Gastrocnemius medialis (tissue), 4 donors: ENCODE measurements around the gene GDPD5. TPM values are rescaled to one million over a fixed set of nuclear protein-coding genes. Genes with fewer than 3 reads are reported as not detected.

ENCODE experiments used
- ATAC-seq, 2 donors: fragments of 150-250 bp; one replicate each; pipeline ENCODE4 v1.9.1; 2016
- DNase-seq, 2 donors: peaks; one replicate each; pipeline ENCODE4 v3.0.0-alpha.2; 2019
- H3K27ac ChIP-seq, 4 donors: fragments of 200-600 bp; sonication (generic); 1 replicate in 1 of 4; 2 replicates in 3 of 4; pipeline ENCODE4 v1.5.1; 2016 to 2018; ENCODE audit warnings: mild to moderate bottlenecking in 2 of 4, moderate library complexity in 1 of 4
- H3K27me3 ChIP-seq, 3 donors: fragments of 200-600 bp; sonication (generic) in 2 of 3; 1 replicate in 1 of 3; 2 replicates in 2 of 3; pipeline versions ENCODE4 v1.5.1 to v1.6.0; 2016 to 2019; ENCODE audit warnings: mild to moderate bottlenecking in 1 of 3, moderate library complexity in 1 of 3
- H3K36me3 ChIP-seq, 2 donors: fragments of 200-600 bp; sonication (generic) in 1 of 2; one replicate each; pipeline ENCODE4 v1.5.1; 2017 to 2018
- H3K4me1 ChIP-seq, 2 donors: fragments of 200-600 bp; sonication (generic) in 1 of 2; one replicate each; pipeline ENCODE4 v1.5.1; 2016 to 2017; ENCODE audit warnings: mild to moderate bottlenecking in 2 of 2
- H3K4me3 ChIP-seq, 4 donors: fragments of 200-600 bp; sonication (generic) in 3 of 4; 1 replicate in 1 of 4; 2 replicates in 3 of 4; pipeline ENCODE4 v1.5.1; 2016 to 2019; ENCODE audit warnings: mild to moderate bottlenecking in 2 of 4
- H3K9me3 ChIP-seq, 3 donors: fragments of 200-600 bp; sonication (generic) in 2 of 3; 1 replicate in 1 of 3; 2 replicates in 2 of 3; pipeline ENCODE4 v1.5.1; 2016 to 2019
- CTCF ChIP-seq, 5 experiments: fragments of 450-650 bp in 3 of 5; fragments of 200-600 bp in 2 of 5; sonication (generic) in 2 of 5; IDR thresholded peaks in 4 of 5; conservative IDR thresholded peaks in 1 of 5; 1 replicate in 4 of 5; 2 replicates in 1 of 5; pipeline ENCODE4 v1.5.1; 2016 to 2019; ENCODE audit warnings: antibody characterized with exemption in 5 of 5, mild to moderate bottlenecking in 3 of 5, moderate library complexity in 3 of 5
- POLR2A ChIP-seq, 2 donors: fragments of 450-650 bp; IDR thresholded peaks; one replicate each; pipeline ENCODE4 v1.6.1; 2017; ENCODE audit warnings: antibody characterized with exemption in 2 of 2, mild to moderate bottlenecking in 2 of 2, moderate library complexity in 2 of 2
- in situ Hi-C, 4 donors: fragments of 200-750 bp; cut with MboI; loops; one replicate each; pipeline versions ENCODE4 v1.15.0 to v1.8.0; 2017; ENCODE audit warnings: low sequenced_read_pairs in 4 of 4
- intact Hi-C: fragments of 100-400 bp; cut with DNase I; formaldehyde crosslinking; loops from one replicate; pipeline ENCODE4 v1.15.1; 2023; ENCODE audit warnings: low total_unique reads
- total RNA-seq, 4 donors: library from RNA; depleted of rRNA; stranded (reverse); fragments of >200 nt; gene quantifications; one replicate each; pipeline versions ENCODE4 v1.1.0 to v1.2.3, GENCODE V29; 2016

GDPD5 gene
- total RNA-seq, 4 donors from 2014 or later, result 5.6 to 12.6 (median 11.2) TPM

GRCh38 chr11:75462117-75462653 lies 63.6 kb downstream of the GDPD5 start:
- Histone ChIP-seq H3K36me3 (no peaks in the 10 kb centered on the region), H3K27me3 (no peaks in the 10 kb centered on the region), H3K4me3 (no peak overlapping the region), H3K27ac (no peak overlapping the region), H3K4me1 (no peaks in the 10 kb centered on the region), H3K9me3 (no peaks in the 10 kb centered on the region)
- DNase-seq, result no peak
- ATAC-seq, result no peak
- in situ Hi-C loops, result no loop called here
- intact Hi-C loops, result no loop called here
- TF ChIP-seq CTCF (IDR thresholded peaks at IDR 0.05 in 4 of 5, conservative IDR thresholded peaks at IDR 0.05 in 1 of 5) (no peak), POLR2A (IDR thresholded peaks at IDR 0.05) (no peak)

- in situ Hi-C loops (no loop called here), intact Hi-C loops (no loop called here)
- Histone ChIP-seq H3K27me3 (no peaks in the 10 kb centered on the region), H3K4me1 (no peaks in the 10 kb centered on the region), H3K27ac (no peak overlapping the region), H3K9me3 (no peaks in the 10 kb centered on the region), H3K36me3 (no peaks in the 10 kb centered on the region), H3K4me3 (no peak overlapping the region)
- TF ChIP-seq CTCF (IDR thresholded peaks at IDR 0.05 in 4 of 5, conservative IDR thresholded peaks at IDR 0.05 in 1 of 5) (no peak), POLR2A (IDR thresholded peaks at IDR 0.05) (no peak)
- no peak for ATAC-seq
- no peak for DNase-seq
Measured at GRCh38 chr11:75461151-75461550, 64.6 kb downstream of the GDPD5 start.

- Histone ChIP-seq H3K27me3 (no peaks in the 10 kb centered on the region), H3K36me3 (no peaks in the 10 kb centered on the region), H3K9me3 (no peaks in the 10 kb centered on the region), H3K4me3 (no peak overlapping the region), H3K27ac (no peak overlapping the region), H3K4me1 (no peaks in the 10 kb centered on the region)
- in situ Hi-C loops, result no loop called here
- TF ChIP-seq POLR2A (IDR thresholded peaks at IDR 0.05) (no peak), CTCF (IDR thresholded peaks at IDR 0.05 in 4 of 5, conservative IDR thresholded peaks at IDR 0.05 in 1 of 5) (no peak)
- ATAC-seq, result no peak
- intact Hi-C loops, result no loop called here
- DNase-seq, result no peak
Measured at GRCh38 chr11:75456596-75457183, 69.1 kb downstream of the GDPD5 start.

GRCh38 chr11:75454987-75455386 lies 70.8 kb downstream of the GDPD5 start:
- Histone ChIP-seq H3K27ac (no peak overlapping the region), H3K9me3 (no peaks in the 10 kb centered on the region), H3K27me3 (no peaks in the 10 kb centered on the region), H3K36me3 (no peaks in the 10 kb centered on the region), H3K4me1 (no peaks in the 10 kb centered on the region), H3K4me3 (no peak overlapping the region)
- in situ Hi-C loops (no loop called here), intact Hi-C loops (no loop called here)
- DNase-seq (no peak), ATAC-seq (no peak)
- TF ChIP-seq CTCF (IDR thresholded peaks at IDR 0.05 in 4 of 5, conservative IDR thresholded peaks at IDR 0.05 in 1 of 5) (no peak), POLR2A (IDR thresholded peaks at IDR 0.05) (no peak)
